ENCODE results near the gene RNU11.
"Not testable (repeated sequence)": the region's sequence is repeated elsewhere in the genome, so short reads cannot be mapped to it uniquely, and the experiment has no call there.

The RNU11 gene

GRCh38 chr1:28663871-28664470 is 15.6 kb downstream of the RNU11 start:
- DNase-seq, result no peak

- DNase-seq, result no peak
Observed at GRCh38 chr1:28666806-28667205, 18.4 kb downstream of the RNU11 start.

DNA sequence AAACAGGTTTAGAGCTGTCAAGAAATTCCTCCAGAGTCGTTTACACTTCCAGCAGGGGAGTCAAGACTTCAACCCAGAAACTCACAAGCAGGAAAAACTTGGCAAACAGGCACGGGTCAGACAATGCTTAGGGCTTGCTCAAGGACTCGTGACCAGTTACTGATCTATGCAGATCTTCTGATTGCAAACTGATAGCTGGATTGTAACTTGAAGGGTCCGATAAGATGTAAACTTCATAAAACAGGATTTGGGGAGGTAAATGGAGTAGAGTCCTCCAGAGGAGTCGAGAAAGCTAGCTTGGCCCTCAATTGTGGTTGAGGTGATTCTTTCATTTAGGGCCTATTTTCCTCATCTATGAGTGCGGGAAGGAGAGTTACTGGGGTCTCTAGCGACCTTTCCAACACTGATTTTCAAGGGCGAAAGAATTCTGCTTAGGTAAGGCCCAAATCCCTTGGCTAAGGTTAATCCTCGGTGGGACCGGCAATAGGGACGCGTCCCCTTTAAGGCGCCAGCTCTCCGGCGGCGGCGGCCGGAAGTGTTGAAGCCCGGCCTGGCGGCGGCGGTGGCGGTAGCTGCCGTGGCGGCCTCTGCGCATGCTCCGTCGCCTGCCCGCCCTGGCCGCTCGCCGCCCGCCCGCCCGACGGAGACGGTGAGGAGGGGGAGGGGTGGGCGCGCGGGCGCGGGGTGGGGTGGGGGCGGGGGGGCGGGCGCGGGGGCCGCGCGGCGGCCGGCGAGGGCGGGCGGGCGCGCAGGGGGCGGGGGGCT is 20.0 kb downstream of the RNU11 start, which contains the start of gene GMEB1:
TSS of gene GMEB1 (plus strand) at position 594 of the 765 bp plus-strand sequence. CDS start 14,829 bp downstream, outside the sequence.
- peak; percentile 90 for DNase-seq

DNA sequence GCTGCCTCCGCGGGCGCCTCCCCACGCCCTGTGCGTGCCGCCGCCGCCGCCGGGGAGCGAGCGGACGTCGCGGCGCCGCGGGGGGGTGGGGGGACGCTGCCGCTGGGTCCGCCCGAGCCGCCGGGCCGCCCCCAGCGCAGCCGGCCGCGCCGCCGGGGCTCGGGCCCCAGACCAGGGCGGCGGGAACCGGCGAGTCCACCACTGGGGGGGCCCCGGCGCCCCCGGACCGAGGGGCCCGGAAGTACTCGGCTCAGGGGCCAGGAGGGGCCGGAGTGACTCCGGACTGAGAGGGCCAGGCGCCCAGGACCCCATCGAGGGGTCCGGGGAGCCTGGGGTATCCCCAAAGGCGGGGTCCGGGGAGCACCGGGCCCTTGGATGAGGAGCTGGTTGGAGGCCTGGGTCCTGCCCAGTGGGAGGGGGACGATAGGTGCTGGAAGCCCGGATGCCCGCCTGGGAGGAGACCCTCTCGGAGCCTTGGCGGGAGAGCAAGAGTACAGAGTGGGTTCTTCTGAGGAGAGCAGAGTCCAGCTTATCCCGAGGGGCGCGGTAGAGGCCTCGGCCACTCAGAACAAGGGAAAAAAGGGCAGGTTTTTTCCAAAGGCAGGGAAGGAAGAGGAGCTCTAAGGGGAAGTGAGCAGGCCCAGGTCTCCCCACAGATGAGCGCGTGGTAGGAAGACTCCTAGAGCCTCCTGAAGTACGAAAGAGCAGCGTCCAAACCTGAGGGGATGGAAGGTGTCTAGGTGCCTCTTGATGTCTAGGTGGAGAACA is 20.7 kb downstream of the RNU11 start:
- DNase-seq, result peak; percentile 83

- no peak for DNase-seq
Observed at GRCh38 chr1:28671254-28671780, 22.9 kb downstream of the RNU11 start.

DNA sequence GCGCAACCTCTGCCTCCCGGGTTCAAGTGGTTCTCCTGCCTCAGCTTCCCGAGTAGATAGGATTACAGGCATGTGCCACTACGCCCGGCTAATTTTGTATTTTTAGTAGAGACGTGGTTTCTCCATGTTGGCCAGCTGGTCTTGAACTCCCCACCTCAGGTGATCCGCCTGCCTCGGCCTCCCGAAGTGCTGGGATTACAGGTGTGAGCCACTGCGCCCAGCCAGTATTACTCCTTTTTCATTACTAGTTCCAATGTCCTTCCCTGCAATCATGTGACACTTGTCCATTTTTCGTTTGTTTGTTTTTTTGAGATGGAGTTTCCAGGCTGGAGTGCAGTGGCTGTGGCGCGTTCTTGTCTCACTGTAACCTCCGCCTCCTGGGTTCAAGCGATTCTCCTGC is 24.6 kb downstream of the RNU11 start:
- DNase-seq, result not testable (repeated sequence)

GRCh38 chr1:28675924-28676257 is 27.5 kb downstream of the RNU11 start:
- no peak for DNase-seq

DNA sequence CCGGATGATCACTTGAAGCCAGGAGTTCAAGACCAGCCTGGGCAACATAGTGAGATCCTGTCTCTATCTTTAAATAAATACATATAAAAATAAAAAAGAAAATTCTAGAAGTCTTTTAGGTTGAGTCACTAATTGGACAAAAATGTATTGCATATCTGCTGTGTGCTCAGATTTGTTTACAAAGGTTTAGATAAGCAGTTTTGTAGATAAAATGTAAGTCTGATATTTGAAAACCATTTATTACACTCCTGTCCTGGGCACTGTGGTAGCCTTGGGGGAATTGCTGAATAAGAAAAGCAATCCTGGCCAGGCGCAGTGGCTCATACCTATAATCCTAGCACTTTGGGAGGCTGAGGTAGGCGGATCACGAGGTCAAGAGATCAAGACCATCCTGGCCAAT is 31.8 kb downstream of the RNU11 start:
- no peak for DNase-seq

- no peak for DNase-seq
Observed at GRCh38 chr1:28682840-28683239, 34.4 kb downstream of the RNU11 start.

- DNase-seq, result no peak
Observed at GRCh38 chr1:28684937-28685336, 36.5 kb downstream of the RNU11 start.

- DNase-seq, result not testable (repeated sequence)
Observed at GRCh38 chr1:28691627-28692026, 43.2 kb downstream of the RNU11 start.
